ENCODE data around the gene ANKRD13C.
A peak's percentile ranks its signal among the peaks of the same experiment; 100 is the strongest.
"Not testable (repeated sequence)": the region's sequence is repeated elsewhere in the genome, so short reads cannot be mapped to it uniquely, and the experiment has no call there.

The ANKRD13C gene

GRCh38 chr1:70360321-70360720 lies 5.8 kb upstream of the ANKRD13C start:
- no peak for DNase-seq (ENCODE audit: low spot score)
- FAIRE-seq = no peak

- FAIRE-seq = no peak
Measured at GRCh38 chr1:70358921-70359564, 4.5 kb upstream of the ANKRD13C start.

GRCh38 chr1:70355920-70356319 lies 1.4 kb upstream of the ANKRD13C start:
- DNase-seq (ENCODE audit: low spot score) (no peak), FAIRE-seq (no peak)

More at GRCh38 chr1:70358921-70359564, 4.5 kb upstream of the ANKRD13C start:
- DNase-seq (ENCODE audit: low spot score) = peak; percentile 24

- DNase-seq (ENCODE audit: low spot score) (no peak), FAIRE-seq (no peak)
Measured at GRCh38 chr1:70355111-70355407, 537 bp upstream of the ANKRD13C start.

DNA sequence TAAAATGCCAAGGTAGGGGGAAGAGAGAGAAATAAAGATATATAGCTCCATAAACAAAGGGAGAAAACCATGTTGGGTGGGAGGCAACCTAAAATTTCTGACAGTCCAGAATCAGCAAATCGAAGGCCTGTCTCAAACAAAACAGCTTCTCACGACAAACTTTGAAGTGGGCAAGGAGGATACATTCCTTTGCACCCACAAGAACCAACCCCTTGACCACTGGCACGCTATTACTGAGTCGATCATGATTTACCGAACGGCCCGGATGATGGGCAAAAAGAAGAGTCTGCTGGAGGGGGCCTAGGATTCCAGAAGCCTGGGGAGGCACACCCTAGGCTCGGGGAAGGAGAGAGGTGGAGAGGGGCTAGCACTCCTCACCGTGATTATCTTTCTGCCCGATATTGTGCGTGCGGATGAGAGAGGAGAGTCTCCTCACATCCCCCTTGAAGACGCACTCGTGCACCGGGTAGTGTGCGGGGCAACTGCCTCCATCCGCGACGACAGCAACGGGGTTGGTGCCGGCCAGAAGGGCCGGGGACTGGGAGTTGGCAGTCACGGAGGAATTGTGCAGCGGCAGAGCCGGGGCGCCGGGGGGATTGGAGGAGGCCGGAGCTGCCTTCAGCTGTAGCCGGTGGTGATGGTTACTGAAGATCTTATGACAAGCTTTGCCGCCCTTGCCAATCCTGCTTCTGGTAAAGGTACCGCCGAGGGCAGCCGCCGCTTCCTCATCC lies 756 bp downstream of the ANKRD13C start:
- peak; percentile 27 for DNase-seq (ENCODE audit: low spot score)
- no peak for FAIRE-seq

- FAIRE-seq = no peak
Measured at GRCh38 chr1:70353044-70353443, 1.5 kb downstream of the ANKRD13C start.

GRCh38 chr1:70349799-70350198 lies 4.7 kb downstream of the ANKRD13C start:
- not testable (repeated sequence) for DNase-seq (ENCODE audit: low spot score); FAIRE-seq

More at GRCh38 chr1:70353044-70353443, 1.5 kb downstream of the ANKRD13C start:
- no peak for DNase-seq (ENCODE audit: low spot score)

DNA sequence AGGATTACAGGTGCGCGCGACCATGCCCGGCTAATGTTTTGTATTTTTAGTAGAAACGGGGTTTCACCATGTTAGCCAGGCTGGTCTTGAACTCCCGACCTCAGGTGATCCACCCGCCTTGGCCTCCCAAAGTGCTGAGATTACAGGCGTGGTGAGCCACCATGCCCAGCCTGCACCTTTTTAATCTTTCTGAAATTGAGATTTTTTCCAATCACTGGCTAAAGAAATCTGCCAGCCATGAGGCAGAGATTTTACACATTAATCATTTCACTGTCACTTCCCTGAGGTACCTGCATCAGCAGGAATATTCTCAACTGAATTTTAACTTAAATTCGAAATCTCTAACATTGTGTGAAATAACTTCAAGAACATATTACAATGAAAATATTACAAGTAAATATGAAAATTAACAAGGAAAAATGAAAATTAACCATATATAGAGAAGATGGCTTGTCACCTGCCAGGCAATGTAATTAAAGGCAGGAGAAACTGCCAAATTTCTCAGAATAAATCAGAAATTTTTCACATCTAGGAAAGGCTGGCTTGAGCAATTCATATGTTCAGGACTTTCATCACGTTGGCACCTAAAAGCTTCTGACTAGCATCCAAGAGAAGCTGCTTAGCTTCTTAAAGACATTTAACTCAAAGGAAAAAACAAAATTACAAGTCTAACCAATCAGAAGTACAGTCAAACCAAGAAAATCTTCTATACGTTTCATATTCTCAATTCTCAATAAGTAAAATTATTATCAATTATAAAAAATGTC lies 5.9 kb downstream of the ANKRD13C start:
- no peak for FAIRE-seq
- DNase-seq (ENCODE audit: low spot score) = no peak

GRCh38 chr1:70339644-70340043 lies 14.9 kb downstream of the ANKRD13C start:
- not testable (repeated sequence) for FAIRE-seq; DNase-seq (ENCODE audit: low spot score)

GRCh38 chr1:70336050-70336449 lies 18.5 kb downstream of the ANKRD13C start:
- FAIRE-seq = no peak

GRCh38 chr1:70334436-70334835 lies 20.1 kb downstream of the ANKRD13C start:
- FAIRE-seq = no peak
- no peak for DNase-seq (ENCODE audit: low spot score)

More at GRCh38 chr1:70336050-70336449, 18.5 kb downstream of the ANKRD13C start:
- DNase-seq (ENCODE audit: low spot score) = no peak

GRCh38 chr1:70333245-70333644 lies 21.3 kb downstream of the ANKRD13C start:
- DNase-seq (ENCODE audit: low spot score) (no peak), FAIRE-seq (no peak)

GRCh38 chr1:70331962-70332361 lies 22.6 kb downstream of the ANKRD13C start:
- DNase-seq (ENCODE audit: low spot score) (no peak), FAIRE-seq (no peak)

GRCh38 chr1:70327306-70328076 lies 27.0 kb downstream of the ANKRD13C start:
- DNase-seq (ENCODE audit: low spot score) (peak; percentile 19), FAIRE-seq (no peak)

- no peak for DNase-seq (ENCODE audit: low spot score)
Measured at GRCh38 chr1:70324683-70325082, 29.8 kb downstream of the ANKRD13C start.

GRCh38 chr1:70319750-70320149 lies 34.8 kb downstream of the ANKRD13C start:
- peak; percentile 4 for DNase-seq (ENCODE audit: low spot score)
- no peak for FAIRE-seq

More at GRCh38 chr1:70324683-70325082, 29.8 kb downstream of the ANKRD13C start:
- FAIRE-seq = no peak

GRCh38 chr1:70318191-70318590 lies 36.3 kb downstream of the ANKRD13C start:
- DNase-seq (ENCODE audit: low spot score) (no peak), FAIRE-seq (no peak)

DNA sequence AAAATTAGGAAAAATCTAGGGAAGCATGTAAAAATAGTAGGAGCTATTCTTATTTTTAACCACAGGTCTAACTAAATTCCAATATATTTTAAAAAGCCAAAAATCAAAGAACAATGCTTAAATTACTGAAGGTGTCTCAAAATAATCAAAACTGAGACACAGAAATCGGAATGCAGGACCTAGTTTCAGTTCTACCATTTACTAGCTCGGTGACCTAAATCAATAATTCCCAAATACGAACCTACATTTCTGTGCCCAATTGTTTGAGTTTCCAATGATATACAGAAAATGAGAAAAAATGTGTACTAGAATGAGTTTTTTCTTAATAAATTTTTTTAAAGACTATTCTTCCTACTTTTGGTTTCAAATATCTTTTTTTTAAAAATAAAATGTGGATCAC lies 37.4 kb downstream of the ANKRD13C start:
- DNase-seq (ENCODE audit: low spot score) (no peak), FAIRE-seq (no peak)

GRCh38 chr1:70315782-70316181 lies 38.7 kb downstream of the ANKRD13C start:
- FAIRE-seq = no peak
- no peak for DNase-seq (ENCODE audit: low spot score)

DNA sequence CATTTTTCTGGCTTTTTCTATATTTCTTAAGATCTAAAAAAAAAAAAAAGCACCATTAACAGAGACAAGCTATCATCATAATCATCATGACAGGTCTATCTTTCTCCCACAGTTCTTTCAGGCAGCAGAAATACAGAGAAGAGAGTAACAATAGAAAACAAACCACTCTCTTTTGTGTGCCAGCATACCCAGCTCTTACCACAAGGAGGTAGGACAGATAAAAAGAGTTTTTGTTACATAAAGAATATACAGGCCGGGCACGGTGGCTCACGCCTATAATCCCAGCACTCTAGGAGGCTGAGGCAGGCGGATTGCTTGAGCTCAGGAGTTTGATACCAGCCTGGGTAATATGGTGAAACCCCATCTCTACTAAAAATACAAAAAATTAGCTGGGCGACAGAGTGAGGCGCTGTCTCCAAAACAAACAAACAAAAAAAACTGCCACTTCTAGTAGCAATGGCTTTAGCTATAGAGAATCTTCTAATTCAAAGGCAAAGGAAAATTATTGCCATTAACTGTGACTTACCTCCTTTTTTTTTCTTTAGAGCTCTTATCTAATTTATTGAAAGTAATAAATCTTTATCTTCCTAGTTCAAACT lies 39.7 kb downstream of the ANKRD13C start:
- FAIRE-seq (no peak), DNase-seq (ENCODE audit: low spot score) (no peak)

- no peak for DNase-seq (ENCODE audit: low spot score)
- FAIRE-seq = no peak
Measured at GRCh38 chr1:70311369-70311768, 43.2 kb downstream of the ANKRD13C start.
